IPS DF 4.7 (cell line): Measurements from ENCODE around the gene FBXO33.
A peak's percentile ranks its signal among the peaks of the same experiment; 100 is the strongest.
"Not testable (repeated sequence)": the region's sequence is repeated elsewhere in the genome, so short reads cannot be mapped to it uniquely, and the experiment has no call there.

Experiments
- DNase-seq: peaks from one replicate; pipeline ENCODE4 v3.0.0-alpha.2; 2013; ENCODE audit warnings: low spot score; ENCODE audit errors: extremely low read depth

FBXO33 gene

DNA sequence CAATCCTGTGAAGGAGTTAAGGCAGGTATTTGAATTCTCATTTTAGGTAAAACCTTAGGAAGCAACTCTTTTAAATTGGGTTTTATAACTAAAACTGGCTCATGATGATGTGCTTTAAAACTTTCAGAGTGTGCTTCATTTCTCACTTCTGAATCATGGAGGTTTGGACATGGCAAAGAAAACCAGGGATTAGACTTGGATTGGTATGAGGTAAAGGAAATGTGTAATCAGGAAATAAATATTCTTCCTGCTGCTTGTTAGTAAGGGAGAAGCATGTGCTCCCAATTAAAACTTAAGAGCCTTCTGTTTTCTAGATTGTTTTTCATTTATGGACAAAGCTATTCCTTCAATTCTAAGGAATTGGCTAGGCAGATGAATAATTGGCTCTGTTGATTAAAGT, 57.4 kb downstream of the FBXO33 start:
- DNase-seq: no peak

DNA sequence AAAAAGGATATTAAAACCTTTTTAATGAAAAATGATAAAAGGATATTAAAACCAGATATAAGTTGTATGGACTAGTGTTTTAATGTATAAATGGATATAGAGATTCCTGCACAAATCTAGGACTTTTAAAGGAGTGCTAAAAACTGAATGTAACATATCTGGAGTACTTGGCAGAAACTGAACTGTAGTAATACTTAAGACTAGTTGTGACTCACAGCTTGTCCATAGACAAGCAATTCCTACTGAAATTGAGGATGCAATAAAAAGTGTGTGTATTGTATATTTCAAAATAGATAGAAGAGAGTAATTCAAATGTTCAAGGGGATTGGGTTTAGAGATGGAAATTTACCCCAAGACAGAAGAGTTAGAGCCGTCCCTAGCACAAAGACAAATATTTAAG, 59.6 kb downstream of the FBXO33 start:
- no peak for DNase-seq

DNA sequence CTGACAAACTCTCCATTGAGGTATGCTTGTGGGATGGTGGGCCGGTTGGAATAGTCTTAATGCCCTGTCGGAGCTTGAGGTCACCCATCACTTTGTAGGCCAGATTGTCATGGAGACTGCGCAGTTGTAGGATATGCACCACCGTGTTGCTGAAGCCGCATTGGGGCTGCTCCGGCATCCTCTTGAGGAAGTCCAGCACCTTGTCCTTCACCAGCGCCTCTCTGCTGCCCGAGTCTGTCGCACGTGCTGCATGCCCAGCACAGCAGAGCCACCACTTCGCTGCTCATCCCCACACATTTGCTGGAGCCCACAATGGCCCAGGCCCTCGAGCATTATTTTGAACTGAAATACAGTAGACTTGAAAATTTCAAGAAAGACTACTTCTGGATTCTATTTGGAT, 61.8 kb downstream of the FBXO33 start:
- no peak for DNase-seq

- DNase-seq: no peak
Measured at GRCh38 chr14:39369029-39369428, 63.2 kb downstream of the FBXO33 start.

GRCh38 chr14:39368261-39368959, 63.8 kb downstream of the FBXO33 start:
- peak; percentile 72 for DNase-seq

- no peak for DNase-seq
Measured at GRCh38 chr14:39367387-39367751, 64.9 kb downstream of the FBXO33 start.

- no peak for DNase-seq
Measured at GRCh38 chr14:39366460-39367386, 65.5 kb downstream of the FBXO33 start.

GRCh38 chr14:39365354-39365753, 66.9 kb downstream of the FBXO33 start:
- DNase-seq: no peak

DNA sequence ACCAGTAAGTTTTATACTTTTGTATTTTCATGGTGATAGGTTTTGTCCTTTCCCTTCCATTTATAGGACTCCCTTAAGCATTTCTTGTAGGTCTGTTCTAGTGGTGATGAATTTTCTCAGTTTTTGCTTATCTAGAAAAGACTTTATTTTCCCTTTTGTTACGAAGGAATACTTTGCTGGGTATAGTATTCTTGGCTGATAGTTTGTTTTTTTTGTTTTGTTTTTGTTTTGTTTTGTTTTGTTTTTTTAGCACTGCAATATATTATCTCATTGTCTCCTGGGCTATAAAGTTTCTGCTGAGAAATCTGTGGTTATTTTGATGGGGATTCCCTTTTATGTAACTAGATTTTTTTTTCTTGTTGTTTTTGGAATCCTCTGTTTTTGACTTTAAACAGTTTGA, 67.7 kb downstream of the FBXO33 start:
- no peak for DNase-seq

- not testable (repeated sequence) for DNase-seq
Measured at GRCh38 chr14:39361556-39361955, 70.7 kb downstream of the FBXO33 start.

GRCh38 chr14:39360316-39360715, 71.9 kb downstream of the FBXO33 start:
- DNase-seq: no peak

DNA sequence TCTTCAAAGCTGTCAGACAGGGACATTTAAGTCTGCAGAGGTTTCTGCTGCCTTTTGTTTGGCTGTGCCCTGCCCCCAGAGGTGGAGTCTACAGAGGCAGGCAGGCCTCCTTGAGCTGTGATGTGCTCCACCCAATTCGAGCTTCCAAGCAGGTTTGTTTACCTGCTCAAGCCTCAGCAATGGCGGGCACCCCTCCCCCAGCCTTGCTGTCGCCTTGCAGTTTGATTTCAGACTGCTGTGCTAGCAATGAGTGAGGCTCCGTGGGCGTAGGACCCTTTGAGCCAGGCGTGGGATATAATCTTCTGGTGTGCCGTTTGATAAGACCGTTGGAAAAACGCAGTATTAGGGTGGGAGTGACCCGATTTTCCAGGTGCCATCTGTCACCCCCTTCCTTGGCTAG, 73.2 kb downstream of the FBXO33 start:
- not testable (repeated sequence) for DNase-seq

- no peak for DNase-seq
Measured at GRCh38 chr14:39351708-39352107, 80.5 kb downstream of the FBXO33 start.

GRCh38 chr14:39350866-39351265, 81.4 kb downstream of the FBXO33 start:
- no peak for DNase-seq
